Stimulated activated CD8-positive, alpha-beta memory T cell treated with anti-CD3 and anti-CD28 coated beads, Interleukin-12 subunit alpha, Interleukin-12 subunit beta, amount 100 ng/mL, for 24 hours (primary cell): Measurements from ENCODE around the gene HIRA.
"Not testable (repeated sequence)": the region's sequence is repeated elsewhere in the genome, so short reads cannot be mapped to it uniquely, and the experiment has no call there.

Experiments
- DNase-seq: peaks from one replicate; pipeline ENCODE4 v3.0.0-alpha.2; 2020; ENCODE audit errors: extremely low read depth

The HIRA gene

DNA sequence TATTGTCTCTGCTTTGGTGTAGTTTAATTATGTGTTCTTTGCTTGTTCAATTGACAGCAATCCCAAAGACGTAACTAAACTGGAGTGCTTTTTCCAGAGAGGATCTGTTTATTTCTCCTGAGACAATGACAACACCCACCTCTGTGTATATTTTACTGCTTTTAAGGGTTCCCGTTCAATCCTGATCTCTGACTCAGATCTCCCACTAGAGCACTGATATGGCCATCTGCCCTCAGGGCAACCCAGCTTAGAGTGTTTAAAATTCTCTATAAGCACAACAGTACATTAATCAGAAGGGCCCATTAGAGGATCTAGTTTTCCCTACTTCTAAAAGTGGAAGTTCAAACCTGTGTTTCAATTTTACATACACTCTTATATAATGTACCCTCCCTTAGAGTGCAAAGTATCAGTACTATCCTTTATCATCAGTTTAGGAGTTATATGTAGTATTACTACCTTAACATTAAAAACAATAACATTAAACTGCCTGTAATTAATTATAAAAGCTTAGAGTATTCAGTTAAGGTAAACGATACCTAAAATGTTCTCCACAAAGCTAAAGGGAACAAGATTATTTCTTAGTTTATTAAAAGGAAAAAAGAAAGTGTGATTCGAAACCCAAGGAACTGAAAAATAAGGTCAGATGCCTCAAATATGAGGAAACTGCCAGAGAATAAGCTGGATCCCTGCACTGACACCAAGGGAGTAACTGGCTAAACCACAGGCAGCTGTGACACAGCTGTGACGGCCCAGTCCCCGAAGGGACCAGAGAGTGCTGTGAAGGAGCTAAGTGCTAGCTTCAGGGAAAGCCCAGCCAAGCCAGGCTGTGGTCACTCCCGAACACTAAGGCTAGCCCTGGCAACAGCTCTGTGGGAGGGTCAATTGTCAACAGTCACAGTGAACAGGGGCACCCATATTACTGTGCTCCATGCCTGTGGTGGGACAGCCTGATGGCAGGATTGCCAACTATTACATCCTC, 32.2 kb upstream of the HIRA start:
- DNase-seq = no peak

- DNase-seq = no peak
Measured at GRCh38 chr22:19463008-19463407, 31.5 kb upstream of the HIRA start.

DNA sequence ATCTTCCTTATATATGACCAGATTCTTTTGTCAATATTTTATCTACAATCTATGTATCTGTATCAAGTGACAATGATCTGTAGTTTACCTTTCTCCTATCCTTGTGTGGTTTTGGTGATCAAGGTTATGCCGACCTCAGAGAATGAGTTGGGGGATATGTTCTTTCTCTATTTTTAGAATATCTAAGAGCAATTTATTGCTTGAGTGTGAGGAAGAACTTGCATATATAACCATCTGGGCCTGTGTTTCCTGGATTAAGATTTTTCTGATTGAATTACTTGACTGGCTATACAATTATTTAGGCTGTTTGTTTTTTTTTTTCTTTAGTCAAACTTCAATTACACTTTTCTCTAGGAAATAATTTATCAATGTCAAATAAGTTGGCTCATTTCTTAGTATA, 30.0 kb upstream of the HIRA start:
- no peak for DNase-seq

DNA sequence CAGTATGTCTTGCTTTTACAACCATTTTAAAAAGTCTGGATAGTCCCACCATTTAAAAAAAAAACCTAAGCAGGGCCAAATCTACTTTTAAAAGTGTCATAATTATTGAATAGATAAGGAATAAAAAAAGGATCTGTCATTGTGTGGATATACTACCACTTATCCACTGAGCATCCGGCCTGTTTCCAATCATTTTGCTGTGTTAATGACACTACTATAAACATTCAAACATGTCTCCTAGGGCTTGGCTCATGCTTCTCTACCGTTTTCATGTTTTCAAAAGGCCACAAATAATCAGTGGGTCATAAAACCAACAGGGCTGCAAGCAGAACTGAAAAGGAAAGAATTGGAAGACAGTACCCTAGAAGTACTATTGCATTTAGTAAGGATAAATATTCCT, 28.5 kb upstream of the HIRA start:
- DNase-seq = no peak

GRCh38 chr22:19457828-19458428, 26.4 kb upstream of the HIRA start:
- no peak for DNase-seq

GRCh38 chr22:19456541-19456940, 25.0 kb upstream of the HIRA start:
- DNase-seq = no peak

DNA sequence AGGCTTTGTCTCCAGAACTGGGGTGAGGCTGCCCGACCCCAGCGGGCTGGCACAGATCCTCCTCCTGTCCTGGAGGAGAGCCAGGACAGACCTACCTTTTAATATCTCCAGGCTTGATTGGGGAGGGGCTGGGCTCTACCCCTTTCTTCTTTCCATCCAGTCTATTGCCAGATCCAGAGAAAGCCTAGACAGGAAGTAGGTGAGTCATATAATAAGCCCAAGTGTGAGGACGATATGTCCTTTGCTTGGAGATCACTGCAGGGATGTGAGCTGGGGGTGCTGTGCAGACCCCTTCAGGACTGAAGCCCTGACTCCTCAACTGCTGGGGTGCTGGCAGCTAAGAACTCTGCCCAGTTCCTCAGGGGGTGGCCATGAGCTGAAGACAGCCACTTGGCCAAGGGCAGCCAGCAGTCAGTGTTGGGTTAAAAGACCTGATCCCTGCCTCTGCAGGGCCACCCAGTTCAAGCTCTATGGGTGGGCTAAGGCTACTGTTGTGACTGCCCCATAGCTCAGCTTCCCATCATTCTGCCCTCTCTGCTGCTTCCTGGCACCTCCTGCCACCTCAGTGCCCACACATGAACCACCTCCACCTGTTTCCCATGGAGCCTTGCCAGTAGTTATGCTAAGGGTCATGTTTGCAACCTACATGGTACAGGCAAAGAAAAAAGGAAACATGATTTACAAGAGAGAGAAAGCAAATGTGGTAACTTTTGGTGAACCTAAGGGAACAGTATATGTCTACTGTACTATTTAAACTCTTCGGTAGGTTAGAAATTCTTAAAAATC, 24.2 kb upstream of the HIRA start:
- DNase-seq = no peak

DNA sequence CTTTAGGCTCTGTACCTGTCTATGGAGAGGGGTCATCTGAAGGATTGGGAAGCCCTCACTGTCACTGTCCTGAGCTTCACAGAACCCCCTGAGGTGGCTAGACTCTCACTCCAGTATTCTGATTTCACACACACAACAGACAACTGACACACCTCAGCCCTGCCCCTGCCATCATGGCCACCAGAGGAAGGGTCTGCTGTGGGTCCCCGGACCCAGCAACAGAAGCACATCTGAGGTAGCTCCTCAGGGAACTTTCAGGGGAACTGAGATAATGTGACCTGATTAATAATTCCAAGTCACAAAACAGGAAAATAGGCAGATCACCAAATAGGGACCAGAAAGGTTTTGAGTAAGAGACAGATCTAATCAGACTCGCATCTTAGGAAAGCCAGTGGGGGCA, 23.5 kb upstream of the HIRA start:
- DNase-seq = no peak

DNA sequence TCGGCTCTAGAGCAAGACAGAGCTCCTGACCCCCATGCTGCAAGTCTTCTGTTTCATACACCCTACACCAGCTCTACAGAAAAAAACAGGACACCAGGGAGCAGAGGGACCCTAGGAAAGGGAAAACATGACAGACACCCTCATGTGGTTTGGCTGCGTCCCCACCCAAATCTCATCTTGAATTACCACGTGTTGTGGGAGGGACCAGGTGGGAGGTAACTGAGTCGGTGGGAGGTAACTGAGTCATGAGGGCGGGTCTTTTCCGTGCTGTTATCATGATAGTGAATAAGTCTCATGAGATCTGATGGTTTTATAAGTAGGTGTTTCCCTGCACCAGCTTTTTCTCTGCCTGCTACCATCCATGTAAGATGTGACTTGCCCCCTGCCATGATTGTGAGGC, 22.6 kb upstream of the HIRA start:
- no peak for DNase-seq

GRCh38 chr22:19453718-19454117, 22.2 kb upstream of the HIRA start:
- DNase-seq = no peak

DNA sequence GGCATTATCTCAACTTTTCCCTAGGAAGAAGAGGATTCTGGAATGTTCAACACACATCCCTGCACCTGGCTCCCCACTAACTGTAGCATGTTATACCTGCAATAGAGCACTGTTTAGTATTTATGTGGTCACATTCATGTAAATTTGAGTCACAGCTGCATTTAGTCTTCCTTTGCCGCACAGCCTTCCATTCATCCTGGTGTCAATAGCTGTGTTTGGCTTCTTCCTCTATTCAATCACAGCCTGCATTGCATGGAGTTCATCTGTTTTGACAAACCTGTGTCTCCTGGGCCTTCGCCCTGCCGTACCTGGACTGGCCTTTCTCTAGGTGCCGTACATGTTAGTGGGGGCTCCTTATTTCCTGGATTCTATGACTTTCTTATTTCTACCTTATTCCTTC, 20.0 kb upstream of the HIRA start:
- DNase-seq = no peak

DNA sequence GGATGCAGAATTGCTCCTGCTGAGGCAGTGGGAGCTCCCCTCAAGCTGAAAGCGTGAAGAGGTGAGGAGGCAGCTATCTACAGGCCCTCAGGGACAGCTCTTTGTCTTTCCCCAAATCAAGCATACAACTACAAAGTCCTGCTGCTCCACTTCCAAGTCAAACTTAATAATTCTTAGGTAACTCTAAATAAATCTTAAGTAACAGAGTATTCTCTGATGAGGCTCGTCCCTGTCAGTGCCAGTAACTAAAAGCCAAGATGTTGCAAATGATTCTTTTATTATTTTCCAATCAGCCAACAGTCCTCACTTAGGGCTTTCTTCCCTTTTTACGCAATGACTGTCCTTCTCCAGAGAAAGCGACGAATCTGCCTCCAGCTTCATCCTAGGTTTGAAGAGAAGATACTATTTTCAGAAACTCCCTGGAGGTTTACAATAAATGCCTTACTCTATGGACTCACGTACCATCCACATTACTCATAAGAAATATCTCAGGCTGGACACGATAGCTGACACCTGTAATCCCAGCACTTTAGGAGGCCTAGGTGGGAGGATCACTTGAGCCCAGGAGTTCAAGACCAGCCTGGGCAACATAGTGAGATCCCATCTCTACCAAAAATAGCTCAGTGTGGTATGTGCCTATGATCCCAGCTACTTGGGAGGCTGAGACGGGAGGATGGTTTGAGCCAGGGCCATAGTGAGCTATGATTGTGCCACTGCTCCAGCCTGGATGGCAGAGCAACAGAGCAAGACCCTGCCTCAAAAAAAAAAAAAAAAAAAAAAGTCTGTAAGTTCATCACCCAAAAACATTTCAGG, 19.0 kb upstream of the HIRA start:
- DNase-seq = no peak

GRCh38 chr22:19449422-19449767, 17.9 kb upstream of the HIRA start:
- DNase-seq = no peak

GRCh38 chr22:19448739-19449421, 17.3 kb upstream of the HIRA start:
- DNase-seq = no peak

DNA sequence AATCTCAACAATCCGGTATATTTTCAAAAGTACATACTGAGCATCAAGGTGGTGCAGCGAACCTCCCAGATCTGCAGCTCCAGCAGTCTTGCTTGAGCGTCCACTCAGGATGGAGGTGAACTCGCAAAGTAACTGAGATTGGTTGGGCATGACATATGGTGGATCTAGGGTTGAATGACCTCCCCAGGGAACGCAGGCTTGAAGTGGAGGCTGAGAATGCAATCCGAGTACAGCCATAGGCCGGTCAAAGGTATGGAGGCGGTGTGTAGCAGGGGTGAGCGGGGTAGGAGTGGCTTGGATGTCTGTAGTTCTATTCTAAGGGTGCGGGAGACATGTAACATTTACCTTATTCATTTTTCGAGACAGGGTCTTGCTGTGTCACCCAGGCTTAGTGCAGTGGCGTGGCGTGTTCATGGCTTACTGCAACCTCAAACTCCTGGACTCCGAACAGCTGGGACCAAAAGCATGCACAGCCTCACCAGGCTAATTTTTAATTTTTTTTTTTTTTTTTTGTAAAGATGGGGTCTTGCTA, 16.6 kb upstream of the HIRA start:
- no peak for DNase-seq

GRCh38 chr22:19447330-19448075, 16.0 kb upstream of the HIRA start, which contains the start of gene C22orf39:
Gene C22orf39, minus strand, starts transcription at chr22:19447711. Its CDS starts 23 bp downstream, at chr22:19447688.
- DNase-seq = peak; percentile 58

DNA sequence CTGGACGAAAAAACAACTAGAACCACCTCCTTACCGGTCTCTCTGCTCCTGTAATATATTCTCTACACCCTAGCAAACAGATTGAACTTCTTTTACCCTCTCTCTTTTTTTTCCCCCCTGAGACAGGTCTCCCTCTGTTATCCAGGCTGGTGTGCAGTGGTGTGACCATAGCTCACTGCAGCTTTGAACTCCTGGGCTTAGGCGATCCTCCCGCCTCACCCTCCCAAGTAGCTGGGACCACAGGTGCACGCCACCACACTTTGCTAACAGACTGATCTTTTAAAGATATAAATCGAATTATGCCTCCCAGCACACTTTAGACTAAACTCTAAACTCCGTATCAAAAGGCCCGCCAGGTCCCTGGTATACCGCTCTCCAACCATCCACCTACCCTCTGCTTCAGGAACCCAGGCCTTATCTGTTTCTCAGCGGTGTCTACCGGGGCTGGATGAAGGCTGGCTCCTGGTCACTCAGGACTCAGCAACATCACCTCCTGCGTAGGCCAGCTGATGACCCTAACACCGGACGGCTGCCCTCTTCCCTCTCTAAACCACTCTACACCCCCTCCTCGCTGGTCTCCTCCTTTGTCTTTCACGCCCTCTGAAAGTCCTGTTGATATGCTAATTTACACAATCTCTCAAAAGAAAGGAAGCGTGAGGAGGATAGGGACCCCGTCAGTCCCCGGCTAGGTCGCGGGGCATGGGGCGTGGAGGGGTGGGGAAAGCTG, 15.2 kb upstream of the HIRA start:
- no peak for DNase-seq

GRCh38 chr22:19445279-19445982, 13.9 kb upstream of the HIRA start:
- DNase-seq = not testable (repeated sequence)
